ENCODE data around the gene RNASE7.

The RNASE7 gene

GRCh38 chr14:21068521-21069387 lies 26.6 kb downstream of the RNASE7 start:
- DNase-seq (ENCODE audit: low read depth), result peak; percentile 49

GRCh38 chr14:21069388-21070082 lies 27.4 kb downstream of the RNASE7 start:
- DNase-seq (ENCODE audit: low read depth), result no peak

GRCh38 chr14:21070083-21070609 lies 28.0 kb downstream of the RNASE7 start, which contains the start of gene ARHGEF40:
ARHGEF40 (plus strand) TSS chr14:21070304; CDS start chr14:21070397, 93 bp downstream.
- no peak for DNase-seq (ENCODE audit: low read depth)

GRCh38 chr14:21070610-21071224 lies 28.6 kb downstream of the RNASE7 start:
- DNase-seq (ENCODE audit: low read depth), result no peak

GRCh38 chr14:21071225-21072030 lies 29.3 kb downstream of the RNASE7 start:
- DNase-seq (ENCODE audit: low read depth), result no peak

GRCh38 chr14:21072031-21072473 lies 29.9 kb downstream of the RNASE7 start:
- no peak for DNase-seq (ENCODE audit: low read depth)

GRCh38 chr14:21072781-21073339 lies 30.7 kb downstream of the RNASE7 start:
- no peak for DNase-seq (ENCODE audit: low read depth)

GRCh38 chr14:21073921-21074320 lies 31.8 kb downstream of the RNASE7 start:
- no peak for DNase-seq (ENCODE audit: low read depth)

GRCh38 chr14:21074398-21075272 lies 32.5 kb downstream of the RNASE7 start:
- DNase-seq (ENCODE audit: low read depth), result no peak

GRCh38 chr14:21075719-21076437 lies 33.7 kb downstream of the RNASE7 start:
- no peak for DNase-seq (ENCODE audit: low read depth)

- no peak for DNase-seq (ENCODE audit: low read depth)
Observed at GRCh38 chr14:21077672-21078071, 35.5 kb downstream of the RNASE7 start.

- no peak for DNase-seq (ENCODE audit: low read depth)
Observed at GRCh38 chr14:21078287-21078686, 36.1 kb downstream of the RNASE7 start.

- no peak for DNase-seq (ENCODE audit: low read depth)
Observed at GRCh38 chr14:21078726-21079125, 36.6 kb downstream of the RNASE7 start.

- DNase-seq (ENCODE audit: low read depth), result no peak
Observed at GRCh38 chr14:21081521-21082142, 39.5 kb downstream of the RNASE7 start.

- DNase-seq (ENCODE audit: low read depth), result no peak
Observed at GRCh38 chr14:21083565-21084325, 41.6 kb downstream of the RNASE7 start.

GRCh38 chr14:21084396-21084795 lies 42.2 kb downstream of the RNASE7 start:
- DNase-seq (ENCODE audit: low read depth), result no peak

GRCh38 chr14:21084998-21085853 lies 43.1 kb downstream of the RNASE7 start:
- DNase-seq (ENCODE audit: low read depth), result no peak

Measured in stimulated activated CD8-positive, alpha-beta memory T cell treated with anti-CD3 and anti-CD28 coated beads, Interleukin-12 subunit alpha, Interleukin-12 subunit beta, amount 100 ng/mL, for 1 hour (primary cell).